ENCODE data around the gene TMED1.
A peak's percentile ranks its signal among the peaks of the same experiment; 100 is the strongest.
"Not testable (repeated sequence)": the region's sequence is repeated elsewhere in the genome, so short reads cannot be mapped to it uniquely, and the experiment has no call there.

The TMED1 gene

DNA sequence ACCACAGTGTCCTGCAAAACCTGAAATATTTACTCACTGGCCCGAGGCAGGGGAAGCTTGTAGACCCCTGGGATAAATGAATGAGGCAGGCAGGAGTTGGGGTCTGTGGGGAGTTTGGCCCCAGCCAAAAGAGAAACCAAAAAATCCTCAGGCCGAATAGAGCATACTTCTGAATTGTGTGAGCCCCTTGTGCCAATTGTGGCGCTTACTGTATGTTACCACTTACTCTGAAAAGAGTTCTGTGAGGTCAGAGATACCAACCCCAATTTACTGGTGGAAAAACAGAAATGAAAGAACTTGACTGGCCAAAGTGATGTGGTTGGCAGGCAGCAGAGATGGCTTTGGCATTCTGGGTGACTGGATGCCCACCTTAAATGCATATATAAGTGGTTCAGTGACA is 42.2 kb upstream of the TMED1 start:
- H3K4me3 ChIP-seq (ENCODE audit: low read depth, low read length), result no peak overlapping the region
- TF ChIP-seq, protein P1, sequence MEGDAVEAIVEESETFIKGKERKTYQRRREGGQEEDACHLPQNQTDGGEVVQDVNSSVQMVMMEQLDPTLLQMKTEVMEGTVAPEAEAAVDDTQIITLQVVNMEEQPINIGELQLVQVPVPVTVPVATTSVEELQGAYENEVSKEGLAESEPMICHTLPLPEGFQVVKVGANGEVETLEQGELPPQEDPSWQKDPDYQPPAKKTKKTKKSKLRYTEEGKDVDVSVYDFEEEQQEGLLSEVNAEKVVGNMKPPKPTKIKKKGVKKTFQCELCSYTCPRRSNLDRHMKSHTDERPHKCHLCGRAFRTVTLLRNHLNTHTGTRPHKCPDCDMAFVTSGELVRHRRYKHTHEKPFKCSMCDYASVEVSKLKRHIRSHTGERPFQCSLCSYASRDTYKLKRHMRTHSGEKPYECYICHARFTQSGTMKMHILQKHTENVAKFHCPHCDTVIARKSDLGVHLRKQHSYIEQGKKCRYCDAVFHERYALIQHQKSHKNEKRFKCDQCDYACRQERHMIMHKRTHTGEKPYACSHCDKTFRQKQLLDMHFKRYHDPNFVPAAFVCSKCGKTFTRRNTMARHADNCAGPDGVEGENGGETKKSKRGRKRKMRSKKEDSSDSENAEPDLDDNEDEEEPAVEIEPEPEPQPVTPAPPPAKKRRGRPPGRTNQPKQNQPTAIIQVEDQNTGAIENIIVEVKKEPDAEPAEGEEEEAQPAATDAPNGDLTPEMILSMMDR (IDR thresholded peaks at IDR 0.05; ENCODE audit: insufficient read depth, low read length, missing control alignments), result no peak
- no peak for DNase-seq (ENCODE audit: low read depth, low spot score)
- CTCF ChIA-PET, result interaction anchor here (5.8 kb wide), 1 partner anchor 13 kb away, joined by 43 read pairs; no protein-coding TSS in a partner anchor
- POLR2A ChIA-PET, result no interaction called here

DNA sequence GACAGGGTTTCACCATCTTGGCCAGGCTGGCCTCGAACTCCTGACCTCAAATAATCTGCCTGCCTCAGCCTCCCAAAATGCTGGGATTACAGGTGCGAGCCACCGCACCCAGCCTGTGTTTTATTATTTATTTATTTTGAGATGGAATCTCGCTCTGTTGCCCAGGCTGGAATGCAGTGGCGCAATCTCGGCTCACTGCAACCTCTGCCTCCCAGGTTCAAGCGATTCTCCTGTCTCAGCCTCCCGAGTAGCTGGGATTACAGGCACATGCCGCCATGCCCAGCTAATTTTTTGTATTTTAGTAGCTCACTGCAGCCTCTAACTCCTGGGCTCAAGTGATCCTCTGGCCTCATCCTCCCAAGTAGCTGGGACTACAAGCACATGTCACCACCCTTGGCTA is 41.6 kb upstream of the TMED1 start:
- H3K4me3 ChIP-seq (ENCODE audit: low read depth, low read length); DNase-seq (ENCODE audit: low read depth, low spot score); POLR2A ChIA-PET: not testable (repeated sequence)
- CTCF ChIA-PET, result interaction anchor here (1.2 to 5.8 kb wide), 2 partner anchors 12 to 58 kb away, joined by 4 to 43 read pairs; no protein-coding TSS in a partner anchor

DNA sequence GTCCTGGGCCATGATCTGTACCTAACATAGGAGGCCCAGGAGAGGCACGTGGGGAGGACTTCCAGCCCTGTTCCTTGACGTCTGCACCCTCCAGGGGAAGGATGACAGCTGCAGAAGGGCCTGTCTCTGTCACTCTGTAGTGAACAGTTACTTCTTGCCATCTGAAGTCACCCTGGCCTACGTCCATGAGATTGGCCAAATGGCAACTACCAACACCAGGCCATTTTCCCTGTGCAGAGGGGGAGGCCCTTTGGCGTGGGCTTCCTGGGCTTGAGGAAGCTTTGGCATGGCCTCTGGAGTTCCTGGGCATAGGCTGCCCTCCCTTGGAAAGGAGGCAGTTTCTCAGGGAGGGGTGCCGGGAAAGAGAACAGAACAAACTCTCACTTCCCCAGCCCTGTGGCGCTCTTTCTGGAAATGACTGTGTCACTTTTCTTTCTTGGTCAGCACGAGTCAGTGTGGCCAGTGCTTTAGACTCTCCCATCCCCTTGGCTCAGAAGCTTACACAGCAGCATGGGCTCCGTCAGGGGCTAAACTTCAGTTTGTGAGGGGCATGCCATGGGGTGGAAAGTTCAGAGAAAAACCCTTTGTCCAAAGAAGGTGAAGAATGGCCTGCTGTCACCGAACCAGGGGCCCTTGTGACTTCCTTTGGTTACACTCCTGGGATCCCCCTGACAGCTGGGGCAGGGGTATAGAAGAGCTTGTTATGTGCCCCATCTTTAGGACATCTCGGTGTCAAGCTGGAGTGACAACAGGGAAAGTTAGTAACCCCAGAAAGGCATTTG is 40.6 kb upstream of the TMED1 start:
- TF ChIP-seq, protein P1 (IDR thresholded peaks at IDR 0.05; ENCODE audit: insufficient read depth, low read length, missing control alignments), result no peak
- ChIA-PET CTCF (interaction anchor here (0.7 to 5.8 kb wide), 3 partner anchors 11 to 59 kb away, joined by 3 to 43 read pairs (median 4); no protein-coding TSS in a partner anchor), POLR2A (interaction anchor here (0.9 kb wide), 1 partner anchor 13 kb away, joined by 3 read pairs; no protein-coding TSS in a partner anchor)
- no peak for DNase-seq (ENCODE audit: low read depth, low spot score)
- no peak overlapping the region for H3K4me3 ChIP-seq (ENCODE audit: low read depth, low read length)

DNA sequence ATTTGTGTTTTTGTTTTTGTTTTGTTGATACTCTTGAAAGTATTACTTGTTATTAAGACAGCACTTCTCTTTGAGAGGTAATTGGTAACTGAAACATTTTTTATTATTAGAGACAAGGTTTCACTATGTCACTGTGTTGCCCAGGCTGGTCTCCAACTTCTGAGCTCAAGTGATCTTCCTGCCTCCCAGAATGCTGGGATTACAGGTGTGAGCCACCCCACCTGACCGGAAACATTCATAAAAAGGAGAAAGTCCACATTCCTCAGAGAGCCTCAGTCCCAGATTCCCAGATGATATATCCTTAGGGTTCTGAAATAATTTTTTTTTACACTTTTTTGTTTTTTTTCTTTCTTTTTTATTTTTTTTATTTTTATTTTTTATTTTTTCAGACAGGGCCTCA is 38.0 kb upstream of the TMED1 start:
- ChIA-PET CTCF (interaction anchor here (0.8 to 21.0 kb wide), 10 partner anchors 9 to 152 kb away, joined by 3 to 559 read pairs (median 18); partner anchors contain the start of genes C19orf38 and TMED1), POLR2A (no interaction called here)
- H3K4me3 ChIP-seq (ENCODE audit: low read depth, low read length), result no peak overlapping the region
- DNase-seq (ENCODE audit: low read depth, low spot score), result no peak
- TF ChIP-seq, protein P1 (IDR thresholded peaks at IDR 0.05; ENCODE audit: insufficient read depth, low read length, missing control alignments), result no peak

DNA sequence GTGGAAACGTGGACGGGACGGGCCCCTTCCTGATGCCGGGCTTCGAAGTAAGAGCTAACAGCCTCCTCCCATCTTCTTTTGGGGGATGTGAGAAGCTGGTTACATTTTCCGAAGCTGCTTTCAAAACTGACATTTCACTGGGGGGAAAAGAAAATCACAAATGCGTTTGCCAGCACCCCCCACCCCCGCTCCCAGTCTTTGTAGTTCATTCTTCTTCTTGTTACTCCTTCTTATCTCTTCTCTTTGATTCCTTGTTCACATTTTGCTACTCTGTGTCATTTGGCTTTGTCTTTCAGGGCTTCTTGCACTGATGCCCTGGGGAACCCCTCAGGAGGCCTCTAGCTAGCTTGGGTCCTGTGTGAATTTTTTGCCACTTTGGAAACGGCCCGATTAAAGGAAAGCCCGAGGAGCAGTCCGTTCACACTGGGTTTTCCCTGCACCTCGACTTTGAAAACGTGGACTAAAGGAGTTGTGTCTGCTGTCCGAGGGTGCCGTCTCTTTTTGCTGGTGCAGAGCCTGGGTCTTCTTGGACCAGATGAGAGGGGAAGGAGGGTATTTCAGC is 36.6 kb upstream of the TMED1 start:
- TF ChIP-seq, protein P1 (IDR thresholded peaks at IDR 0.05; ENCODE audit: insufficient read depth, low read length, missing control alignments), result no peak
- DNase-seq (ENCODE audit: low read depth, low spot score), result no peak
- CTCF ChIA-PET, result interaction anchor here (0.6 to 21.0 kb wide), 22 partner anchors 9 to 162 kb away, joined by 3 to 559 read pairs (median 9); partner anchors contain the start of genes C19orf38, DNM2, TIMM29 and TMED1
- H3K4me3 ChIP-seq (ENCODE audit: low read depth, low read length), result peak overlapping the region; percentile 78
- POLR2A ChIA-PET, result interaction anchor here (1.3 kb wide), 1 partner anchor 156 kb away, joined by 3 read pairs; no protein-coding TSS in a partner anchor

DNA sequence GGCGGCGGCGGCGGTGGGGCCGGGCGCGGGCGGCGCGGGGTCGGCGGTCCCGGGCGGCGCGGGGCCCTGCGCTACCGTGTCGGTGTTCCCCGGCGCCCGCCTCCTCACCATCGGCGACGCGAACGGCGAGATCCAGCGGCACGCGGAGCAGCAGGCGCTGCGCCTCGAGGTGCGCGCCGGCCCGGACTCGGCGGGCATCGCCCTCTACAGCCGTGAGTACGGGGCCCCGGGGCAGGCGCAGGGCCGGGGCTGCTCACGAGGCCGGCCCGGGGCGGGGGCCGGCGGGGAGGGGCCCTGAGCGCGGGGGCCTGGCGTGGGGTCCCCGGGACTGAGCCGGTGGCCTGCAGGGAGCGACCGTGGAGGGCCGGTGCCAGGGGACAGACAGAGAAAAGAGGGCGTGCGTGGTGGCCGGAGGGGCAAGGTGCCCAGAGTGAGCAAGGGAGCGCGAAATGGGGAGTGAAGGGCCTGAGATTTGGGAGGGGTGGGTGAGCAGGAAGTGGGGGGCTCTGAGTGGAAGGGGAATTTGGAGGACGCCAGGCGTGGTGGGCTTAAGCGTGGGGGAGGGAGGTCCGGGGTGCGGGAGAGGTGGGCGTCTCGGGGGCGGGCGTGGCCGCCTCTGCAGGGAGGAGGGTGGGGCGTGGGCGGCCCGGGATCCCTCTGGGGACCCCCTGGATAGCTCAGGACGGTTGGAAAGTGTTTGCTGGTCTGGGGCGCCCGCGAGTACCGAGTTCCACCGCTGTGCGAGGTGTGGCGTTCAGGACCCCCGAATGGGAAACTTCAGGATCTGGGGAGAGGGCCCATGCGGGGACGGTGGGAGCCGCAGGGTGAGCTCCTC is 35.9 kb upstream of the TMED1 start:
- CTCF ChIA-PET, result interaction anchor here (0.8 to 21.0 kb wide), 25 partner anchors 9 to 161 kb away, joined by 3 to 559 read pairs (median 9); partner anchors contain the start of genes C19orf38, DNM2, TIMM29 and TMED1
- H3K4me3 ChIP-seq (ENCODE audit: low read depth, low read length), result peak overlapping the region; percentile 78
- DNase-seq (ENCODE audit: low read depth, low spot score), result no peak
- POLR2A ChIA-PET, result interaction anchor here (0.6 to 1.5 kb wide), 5 partner anchors 13 to 202 kb away, joined by 3 to 4 read pairs (median 3); partner anchors contain the start of gene TMED1
- TF ChIP-seq, protein P1 (IDR thresholded peaks at IDR 0.05; ENCODE audit: insufficient read depth, low read length, missing control alignments), result peak; percentile 21

All from AG04449 (cell line).